NCI-H2029 (cell line): Measurements from ENCODE around the gene CCDC12.

Source experiments
- DNase-seq: peaks from one replicate; lab custom pipeline; 2025; lab: John Stamatoyannopoulos, UW

CCDC12 gene

GRCh38 chr3:46876313-46877300 is 99.9 kb downstream of the CCDC12 start:
- no peak for DNase-seq

GRCh38 chr3:46875560-46875959 is 101.0 kb downstream of the CCDC12 start:
- DNase-seq, result no peak

- no peak for DNase-seq
Observed at GRCh38 chr3:46874430-46874829, 102.1 kb downstream of the CCDC12 start.

GRCh38 chr3:46873521-46873920 is 103.0 kb downstream of the CCDC12 start:
- no peak for DNase-seq
